ENCODE data around the gene KIF3B. TPM values are rescaled to one million over a fixed set of nuclear protein-coding genes. Genes with fewer than 3 reads are reported as not detected.

KIF3B gene
- total and polyA plus RNA-seq, 10 of the 15 experiments (the other 5 are each of a cell fraction or from before 2014, with no cell fraction given), result 7.4 to 37.3 (median 25.9) TPM

- Histone ChIP-seq H3K9me3 (replicated peaks; ENCODE audit: control insufficient read depth, insufficient read depth, low read length) (no peaks in the 10 kb centered on the region), H3K4me2 (ENCODE audit: control insufficient read depth, insufficient read depth) (no peak overlapping the region), H4K20me1 (ENCODE audit: control insufficient read depth, insufficient read depth) (no peaks in the 10 kb centered on the region), H3K79me2 (ENCODE audit: control insufficient read depth, insufficient read depth, low read length) (no peaks in the 10 kb centered on the region), H3K27ac (ENCODE audit: control insufficient read depth, insufficient read depth) (no peak overlapping the region), H2AFZ (ENCODE audit: control insufficient read depth, low read depth, low read length) (no peak overlapping the region), H3K27me3 (replicated peaks in 1 of 2; ENCODE audit: control insufficient read depth in 2 of 2, insufficient read depth in 2 of 2, low read length in 1 of 2) (no peaks in the 10 kb centered on the region), H3K9ac (ENCODE audit: control insufficient read depth, insufficient read depth, low read length) (no peak overlapping the region), H3K4me3 (no peak overlapping the region), H3K4me1 (ENCODE audit: control insufficient read depth, insufficient read depth, low read length) (peaks cover 6% of the 10 kb centered on the region; the same call in 1 of the 2 replicates), H3K36me3 (ENCODE audit: control insufficient read depth in 2 of 2, insufficient read depth in 2 of 2, low read length in 1 of 2) (no peaks in the 10 kb centered on the region)
- SMC1A ChIA-PET (ENCODE audit: uncharacterized antibody, unreplicated experiment), result interaction anchor here (1.1 to 1.5 kb wide), 3 partner anchors 12 to 62 kb away, joined by 3 read pairs; no protein-coding TSS in a partner anchor
- ATAC-seq (no peak), DNase-seq (ENCODE audit: low read depth, low spot score) (no peak), FAIRE-seq (no peak)
- RAD21 ChIA-PET (ENCODE audit: unreplicated experiment), result no interaction called here
- WGBS (ENCODE audit: insufficient coverage, insufficient replicate concordance, low lambda C conversion rate, missing lambda C conversion rate), result 73% methylated on average over 3 of the region's 3 CpGs
- intact Hi-C loops (cut with micrococcal nuclease; ENCODE audit: unreplicated experiment), result no loop called here
- TF ChIP-seq SMAD1 (IDR thresholded peaks at IDR 0.05; ENCODE audit: low read depth, partially characterized antibody) (no peak), RFX5 (IDR thresholded peaks at IDR 0.05; ENCODE audit: low read depth, low read length) (no peak), ZBED1 (IDR thresholded peaks at IDR 0.05; ENCODE audit: borderline replicate concordance) (no peak), SUZ12 (IDR thresholded peaks at IDR 0.05; ENCODE audit: unreplicated experiment) (no peak), IRF3 (IDR thresholded peaks at IDR 0.05) (no peak), ZNF622 (IDR thresholded peaks at IDR 0.05) (no peak)
- POLR2A ChIA-PET, result no interaction called here
- CTCF ChIA-PET, result interaction anchor here (0.6 to 1.7 kb wide), 5 partner anchors 8 to 19 kb away, joined by 3 to 4 read pairs (median 3); no protein-coding TSS in a partner anchor
- in situ Hi-C loops (cut with MboI), result no loop called here
- BruUV-seq (replicated peaks), result no TSS peak
Measured at GRCh38 chr20:32348207-32348606, 70.8 kb downstream of the KIF3B start.

- 57% methylated on average over 3 of the region's 3 CpGs for WGBS (ENCODE audit: insufficient coverage, insufficient replicate concordance, low lambda C conversion rate, missing lambda C conversion rate)
- no peak overlapping the region for H2AFZ ChIP-seq (ENCODE audit: control insufficient read depth, low read depth, low read length)
- H3K4me1 ChIP-seq (ENCODE audit: control insufficient read depth, insufficient read depth, low read length), result peaks cover 17% of the 10 kb centered on the region
- no peaks in the 10 kb centered on the region for H3K27me3 ChIP-seq (replicated peaks in 1 of 2; ENCODE audit: control insufficient read depth in 2 of 2, insufficient read depth in 2 of 2, low read length in 1 of 2)
- DNase-seq (ENCODE audit: low read depth, low spot score) (no peak), FAIRE-seq (no peak), ATAC-seq (peak; percentile 6; the same call in 1 of the 3 replicates)
- no peaks in the 10 kb centered on the region for H3K9me3 ChIP-seq (replicated peaks; ENCODE audit: control insufficient read depth, insufficient read depth, low read length)
- H3K27ac ChIP-seq (ENCODE audit: control insufficient read depth, insufficient read depth), result no peak overlapping the region
- H3K4me2 ChIP-seq (ENCODE audit: control insufficient read depth, insufficient read depth), result no peak overlapping the region
- SMC1A ChIA-PET (ENCODE audit: uncharacterized antibody, unreplicated experiment), result interaction anchor here (0.9 to 1.2 kb wide), 5 partner anchors 13 to 302 kb away, joined by 3 to 4 read pairs (median 3); no protein-coding TSS in a partner anchor
- no peaks in the 10 kb centered on the region for H3K36me3 ChIP-seq (ENCODE audit: control insufficient read depth in 2 of 2, insufficient read depth in 2 of 2, low read length in 1 of 2)
- POLR2A ChIA-PET, result interaction anchor here (0.6 to 0.7 kb wide), 3 partner anchors 20 to 470 kb away, joined by 3 to 4 read pairs (median 4); no protein-coding TSS in a partner anchor
- in situ Hi-C loops (cut with MboI) (no loop called here), intact Hi-C loops (cut with micrococcal nuclease; ENCODE audit: unreplicated experiment) (no loop called here)
- H4K20me1 ChIP-seq (ENCODE audit: control insufficient read depth, insufficient read depth), result no peaks in the 10 kb centered on the region
- CTCF ChIA-PET, result interaction anchor here (0.6 to 0.9 kb wide), 3 partner anchors 14 to 61 kb away, joined by 3 to 4 read pairs (median 4); no protein-coding TSS in a partner anchor
- H3K9ac ChIP-seq (ENCODE audit: control insufficient read depth, insufficient read depth, low read length), result no peak overlapping the region
- BruUV-seq (replicated peaks), result no TSS peak
- no peak overlapping the region for H3K4me3 ChIP-seq
- RAD21 ChIA-PET (ENCODE audit: unreplicated experiment), result interaction anchor here (0.7 to 1.0 kb wide), 2 partner anchors 10 to 17 kb away, joined by 3 to 4 read pairs; no protein-coding TSS in a partner anchor
- no peaks in the 10 kb centered on the region for H3K79me2 ChIP-seq (ENCODE audit: control insufficient read depth, insufficient read depth, low read length)
- TF ChIP-seq REST (IDR thresholded peaks at IDR 0.05; ENCODE audit: low read depth, low read length) (no peak), PAX5 (IDR thresholded peaks at IDR 0.05; ENCODE audit: borderline replicate concordance, low read depth, low read length) (peak; percentile 50; the same call in 1 of the 2 replicates), BMI1 (IDR thresholded peaks at IDR 0.05; ENCODE audit: borderline replicate concordance) (no peak), RUNX3 (IDR thresholded peaks at IDR 0.05; ENCODE audit: low read length) (peak; percentile 12; the same call in 1 of the 2 replicates), PAX8 (IDR thresholded peaks at IDR 0.05) (no peak)
Measured at GRCh38 chr20:32350421-32350820, 73.0 kb downstream of the KIF3B start.
